ENCODE measurements around the gene ACBD7. TPM values are rescaled to one million over a fixed set of nuclear protein-coding genes. Genes with fewer than 3 reads are reported as not detected.

Gene ACBD7
- total RNA-seq, 2 donors from 2014 or later = 0.91 to 3.5 TPM

DNA sequence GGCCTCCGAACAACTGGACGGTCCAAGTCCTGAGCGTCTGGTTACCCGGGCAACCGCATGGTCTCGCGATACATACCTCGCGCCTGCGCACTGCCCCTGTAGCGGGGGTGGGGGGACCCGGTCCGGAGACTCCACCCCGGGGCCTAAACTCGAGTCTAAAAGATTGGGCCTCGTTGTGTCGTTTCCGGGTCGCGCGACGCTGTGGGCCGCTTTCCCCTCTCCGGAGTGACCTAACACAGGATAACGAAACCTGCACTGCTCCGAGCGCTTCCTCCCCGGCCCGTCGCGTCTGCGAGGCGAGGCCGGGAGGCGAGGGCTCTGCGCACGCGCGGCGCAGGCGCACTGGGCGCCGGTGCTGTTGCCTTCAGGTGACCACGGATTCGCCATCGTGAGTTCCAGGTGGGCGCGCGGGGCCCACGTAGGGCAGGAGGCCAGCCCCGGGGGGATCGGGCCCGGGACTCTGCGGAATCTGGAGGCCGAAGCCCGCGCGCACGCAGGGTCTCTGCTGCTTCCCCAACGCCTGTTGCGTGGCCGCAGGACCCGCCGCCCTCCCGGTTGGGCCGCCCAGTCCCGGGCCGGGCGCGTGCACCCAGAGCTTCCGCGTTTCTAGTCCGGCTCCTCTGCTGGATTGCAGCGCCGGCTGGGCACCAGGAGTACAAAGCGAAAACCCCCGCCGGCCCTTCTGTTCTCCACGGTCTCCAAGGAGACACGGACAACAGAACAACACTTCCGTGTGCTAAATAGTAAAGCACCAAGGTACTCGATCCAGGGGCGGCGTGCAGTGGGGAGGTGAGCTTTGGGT is 8.6 kb upstream of the ACBD7 start, which contains the start of gene RPP38:
TSS of gene RPP38 (plus strand) at position 345 of the 802 bp plus-strand sequence. CDS start 5,960 bp downstream, outside the sequence.
- DNase-seq (ENCODE audit: low spot score) = peak; percentile 94
- Histone ChIP-seq H3K9me3 (no peaks in the 10 kb centered on the region), H3K27ac (peak within 1 kb of the TSS; percentile 90 to 92), H3K4me1 (replicated peaks) (no peaks in the 10 kb centered on the region), H3K36me3 (no peaks in the 10 kb centered on the region), H3K4me3 (peak within 1 kb of the TSS; percentile 85 to 86), H3K27me3 (replicated peaks; ENCODE audit: insufficient read depth) (no peaks in the 10 kb centered on the region)
- WGBS = 0% methylated on average over 72 of the region's 84 CpGs
- intact Hi-C loops (cut with DNase I) = loop anchor here (5.0 to 10.0 kb wide), 2 partner anchors 140 to 262 kb away; partner anchors contain the start of genes CDNF, HSPA14, MEIG1 and MSANTD7
- peak; percentile 59 for TF ChIP-seq POLR2A (IDR thresholded peaks at IDR 0.05)
- peak; percentile 84 for TF ChIP-seq POLR2AphosphoS5 (IDR thresholded peaks at IDR 0.05)
- TF ChIP-seq, protein P1, sequence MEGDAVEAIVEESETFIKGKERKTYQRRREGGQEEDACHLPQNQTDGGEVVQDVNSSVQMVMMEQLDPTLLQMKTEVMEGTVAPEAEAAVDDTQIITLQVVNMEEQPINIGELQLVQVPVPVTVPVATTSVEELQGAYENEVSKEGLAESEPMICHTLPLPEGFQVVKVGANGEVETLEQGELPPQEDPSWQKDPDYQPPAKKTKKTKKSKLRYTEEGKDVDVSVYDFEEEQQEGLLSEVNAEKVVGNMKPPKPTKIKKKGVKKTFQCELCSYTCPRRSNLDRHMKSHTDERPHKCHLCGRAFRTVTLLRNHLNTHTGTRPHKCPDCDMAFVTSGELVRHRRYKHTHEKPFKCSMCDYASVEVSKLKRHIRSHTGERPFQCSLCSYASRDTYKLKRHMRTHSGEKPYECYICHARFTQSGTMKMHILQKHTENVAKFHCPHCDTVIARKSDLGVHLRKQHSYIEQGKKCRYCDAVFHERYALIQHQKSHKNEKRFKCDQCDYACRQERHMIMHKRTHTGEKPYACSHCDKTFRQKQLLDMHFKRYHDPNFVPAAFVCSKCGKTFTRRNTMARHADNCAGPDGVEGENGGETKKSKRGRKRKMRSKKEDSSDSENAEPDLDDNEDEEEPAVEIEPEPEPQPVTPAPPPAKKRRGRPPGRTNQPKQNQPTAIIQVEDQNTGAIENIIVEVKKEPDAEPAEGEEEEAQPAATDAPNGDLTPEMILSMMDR (IDR thresholded peaks at IDR 0.05) = peak in 1 of 4 experiments; percentile 17

GRCh38 chr10:15096661-15097010 is 8.1 kb upstream of the ACBD7 start:
- Histone ChIP-seq H3K4me3 (peak overlapping the region; percentile 85 to 86), H3K9me3 (no peaks in the 10 kb centered on the region), H3K4me1 (replicated peaks) (no peaks in the 10 kb centered on the region), H3K27me3 (replicated peaks; ENCODE audit: insufficient read depth) (no peaks in the 10 kb centered on the region), H3K27ac (peak overlapping the region; percentile 90 to 92), H3K36me3 (no peaks in the 10 kb centered on the region)
- DNase-seq (ENCODE audit: low spot score) = no peak
- WGBS = under 1% methylated on average over 11 of the region's 11 CpGs
- intact Hi-C loops (cut with DNase I) = loop anchor here (5.0 to 10.0 kb wide), 2 partner anchors 139 to 262 kb away; partner anchors contain the start of genes CDNF, HSPA14, MEIG1 and MSANTD7
- TF ChIP-seq POLR2A (IDR thresholded peaks at IDR 0.05) (no peak), POLR2AphosphoS5 (IDR thresholded peaks at IDR 0.05) (no peak)
- TF ChIP-seq, protein P1 (IDR thresholded peaks at IDR 0.05) = no peak

GRCh38 chr10:15092855-15093408 is 4.4 kb upstream of the ACBD7 start:
- Histone ChIP-seq H3K9me3 (no peaks in the 10 kb centered on the region), H3K27me3 (replicated peaks; ENCODE audit: insufficient read depth) (no peaks in the 10 kb centered on the region), H3K4me3 (no peak overlapping the region), H3K27ac (no peak overlapping the region), H3K36me3 (no peaks in the 10 kb centered on the region), H3K4me1 (replicated peaks) (no peaks in the 10 kb centered on the region)
- no peak for DNase-seq (ENCODE audit: low spot score)
- intact Hi-C loops (cut with DNase I) = loop anchor here (10.0 kb wide), 1 partner anchor 258 kb away; the partner anchor contains the start of genes CDNF, HSPA14 and MSANTD7
- WGBS = 88% methylated on average over 16 of the region's 16 CpGs
- TF ChIP-seq, protein P1 (IDR thresholded peaks at IDR 0.05) = no peak
- TF ChIP-seq POLR2AphosphoS5 (IDR thresholded peaks at IDR 0.05) (no peak), POLR2A (IDR thresholded peaks at IDR 0.05) (no peak)

DNA sequence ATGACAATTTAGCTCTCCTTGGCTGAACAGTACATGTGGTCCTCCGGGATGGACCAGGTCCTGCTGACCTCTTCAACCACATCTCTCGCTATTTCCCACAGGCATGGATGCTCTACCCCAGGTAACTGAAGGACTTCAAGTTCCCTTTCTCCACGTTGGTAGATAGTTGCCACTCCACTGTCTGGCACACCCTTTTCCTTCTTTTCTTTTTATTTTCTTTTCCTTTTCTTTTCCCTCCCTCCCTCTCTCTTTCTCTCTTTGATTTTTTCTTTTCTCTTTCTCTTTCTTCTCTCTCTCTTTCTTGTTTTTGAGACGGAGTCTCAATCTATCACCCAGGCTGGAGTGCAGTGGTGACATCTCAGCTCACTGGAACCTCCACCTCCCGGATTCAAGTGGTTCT is 2.8 kb upstream of the ACBD7 start:
- Histone ChIP-seq H3K27me3 (replicated peaks; ENCODE audit: insufficient read depth) (no peaks in the 10 kb centered on the region), H3K9me3 (no peaks in the 10 kb centered on the region), H3K27ac (no peak overlapping the region), H3K36me3 (no peaks in the 10 kb centered on the region), H3K4me3 (no peak overlapping the region), H3K4me1 (replicated peaks) (no peaks in the 10 kb centered on the region)
- no peak for TF ChIP-seq POLR2AphosphoS5 (IDR thresholded peaks at IDR 0.05)
- TF ChIP-seq, protein P1 (IDR thresholded peaks at IDR 0.05) = no peak
- no peak for TF ChIP-seq POLR2A (IDR thresholded peaks at IDR 0.05)
- intact Hi-C loops (cut with DNase I) = loop anchor here (10.0 kb wide), 1 partner anchor 257 kb away; the partner anchor contains the start of genes CDNF, HSPA14 and MSANTD7
- WGBS = 89% methylated on average over 5 of the region's 5 CpGs
- DNase-seq (ENCODE audit: low spot score) = no peak

Measured in prostate gland (tissue), 2 donors.